Left lung (tissue), 10 donors: ENCODE results near the gene IFI6. TPM values are rescaled to one million over a fixed set of nuclear protein-coding genes. Genes with fewer than 3 reads are reported as not detected.

Experiments
- ATAC-seq: fragments of 200-7000 bp; cut with Tn5 transposase; one replicate; pipeline ENCODE4 v1.9.1; 2020; ENCODE audit warnings: moderate library complexity
- DNase-seq, 4 donors: peaks; one replicate each; pipeline ENCODE4 v3.0.0-alpha.2; 2013 to 2020
- H3K27ac ChIP-seq, 2 donors: fragments of 200-600 bp; sonication (generic) in 1 of 2; one replicate each; pipeline versions ENCODE4 v1.5.0 to v1.8.0; 2020 to 2021
- H3K27me3 ChIP-seq, 2 donors: fragments of 200-600 bp; sonication (generic) in 1 of 2; one replicate each; pipeline versions ENCODE4 v1.5.0 to v1.8.0; 2020 to 2021
- H3K36me3 ChIP-seq, 2 donors: fragments of 200-600 bp; sonication (generic) in 1 of 2; one replicate each; pipeline versions ENCODE4 v1.5.0 to v1.8.0; 2020 to 2021
- H3K4me1 ChIP-seq, 2 donors: fragments of 200-600 bp; one replicate each; pipeline ENCODE4 v1.8.0; 2021
- H3K4me3 ChIP-seq, 2 donors: fragments of 200-600 bp; sonication (generic) in 1 of 2; one replicate each; pipeline versions ENCODE4 v1.5.0 to v1.8.0; 2020 to 2021; ENCODE audit warnings: mild to moderate bottlenecking in 1 of 2
- H3K9me3 ChIP-seq, 2 donors: fragments of 200-600 bp; sonication (generic) in 1 of 2; one replicate each; pipeline versions ENCODE4 v1.5.0 to v1.8.0; 2020 to 2021
- CTCF ChIP-seq, 2 donors: fragments of 200-600 bp; sonication (generic) in 1 of 2; IDR thresholded peaks; one replicate each; pipeline versions ENCODE4 v1.5.0 to v1.8.0; 2021; ENCODE audit warnings: antibody characterized with exemption in 2 of 2
- intact Hi-C, 2 donors: fragments of 100-400 bp; cut with DNase I; formaldehyde crosslinking; loops; one replicate each; pipeline versions ENCODE4 v1.11.2 to v1.14.2; 2022
- polyA plus RNA-seq, 6 donors: library from polyadenylated mRNA; unstranded; fragments of 120-200 nt; gene quantifications; one replicate each; pipeline ENCODE4 v1.2.1, GENCODE V29; 2013; ENCODE audit not compliant: insufficient read length in 6 of 6
- total RNA-seq, 2 donors: library from RNA; stranded (reverse); fragmentation: NEBNext Ultra II Directional; extraction: Animal tissue kit (Norgen Biotek cat#: 25700); gene quantifications; one replicate each; pipeline ENCODE4 v1.2.1, GENCODE V29; 2021
- donor health status: DM: no; HTN: yes; CAD: no.
- donor health status: DM: no; HTN: no; CAD: no.

The IFI6 gene
- total and polyA plus RNA-seq, 8 donors: 27.4 to 341 (median 29.5) TPM

- DNase-seq (peak in 2 of 4 donors; percentile 78 to 82), ATAC-seq (peak; percentile 56)
- intact Hi-C loops: no loop called here
- no peak for TF ChIP-seq CTCF (IDR thresholded peaks at IDR 0.05)
- H3K4me1 ChIP-seq: peaks cover 4 to 60% of the 10 kb centered on the region in 2 donors
- H3K9me3 ChIP-seq: no peaks in the 10 kb centered on the region
- H3K36me3 ChIP-seq: no peaks in the 10 kb centered on the region
- H3K27me3 ChIP-seq: no peaks in the 10 kb centered on the region
- H3K4me3 ChIP-seq: no peak overlapping the region
- peak overlapping the region in 1 of 2 donors; percentile 74 for H3K27ac ChIP-seq
These were observed 15.7 kb downstream of the IFI6 start for GRCh38 chr1:27656157-27656893.

- H3K4me3 ChIP-seq: no peak overlapping the region
- no peak for TF ChIP-seq CTCF (IDR thresholded peaks at IDR 0.05)
- H3K4me1 ChIP-seq: peaks cover 10 to 61% of the 10 kb centered on the region in 2 donors
- intact Hi-C loops: no loop called here
- no peaks in the 10 kb centered on the region for H3K36me3 ChIP-seq
- peak in 1 of 4 donors; percentile 45 for DNase-seq
- peak overlapping the region in 1 of 2 donors; percentile 74 for H3K27ac ChIP-seq
- H3K27me3 ChIP-seq: no peaks in the 10 kb centered on the region
- ATAC-seq: no peak
- H3K9me3 ChIP-seq: no peaks in the 10 kb centered on the region
These were observed 16.6 kb downstream of the IFI6 start for GRCh38 chr1:27655151-27655937.

GRCh38 chr1:27652111-27652864, 19.7 kb downstream of the IFI6 start:
- Histone ChIP-seq H3K4me3 (no peak overlapping the region), H3K9me3 (no peaks in the 10 kb centered on the region), H3K27me3 (no peaks in the 10 kb centered on the region), H3K36me3 (no peaks in the 10 kb centered on the region), H3K27ac (peak overlapping the region in 1 of 2 donors; percentile 64), H3K4me1 (peaks cover 10 to 63% of the 10 kb centered on the region in 2 donors)
- no peak for DNase-seq
- no peak for TF ChIP-seq CTCF (IDR thresholded peaks at IDR 0.05)
- intact Hi-C loops: no loop called here
- no peak for ATAC-seq

GRCh38 chr1:27650539-27651175, 21.3 kb downstream of the IFI6 start:
- Histone ChIP-seq H3K36me3 (no peaks in the 10 kb centered on the region), H3K4me1 (peaks cover 6 to 57% of the 10 kb centered on the region in 2 donors), H3K27me3 (no peaks in the 10 kb centered on the region), H3K9me3 (no peaks in the 10 kb centered on the region), H3K4me3 (no peak overlapping the region), H3K27ac (peak overlapping the region; percentile 50 to 81)
- intact Hi-C loops: no loop called here
- peak in 2 of 4 donors; percentile 5 to 70 for DNase-seq
- no peak for TF ChIP-seq CTCF (IDR thresholded peaks at IDR 0.05)
- peak; percentile 74 for ATAC-seq
